SJCRH30 (cell line): ENCODE data around the gene TUFM. TPM values are rescaled to one million over a fixed set of nuclear protein-coding genes. Genes with fewer than 3 reads are reported as not detected.

ENCODE experiments used
- DNase-seq, 2 experiments: peaks; one replicate each; pipeline ENCODE4 v3.0.0-alpha.2; 2015 to 2020
- H3K27ac ChIP-seq: fragments of 250-450 bp; sonication (Bioruptor Pico); 2 replicates; pipeline ENCODE4 v1.5.1; 2020; ENCODE audit warnings: mild to moderate bottlenecking, moderate library complexity
- H3K27me3 ChIP-seq: fragments of 250-450 bp; sonication (Bioruptor Pico); 2 replicates; pipeline ENCODE4 v1.5.1; 2020; ENCODE audit warnings: mild to moderate bottlenecking, moderate library complexity
- H3K36me3 ChIP-seq: fragments of 250-450 bp; sonication (Bioruptor Pico); 2 replicates; pipeline ENCODE4 v1.5.1; 2020; ENCODE audit warnings: mild to moderate bottlenecking, moderate library complexity
- H3K4me1 ChIP-seq: fragments of 250-450 bp; sonication (Bioruptor Pico); 2 replicates; pipeline ENCODE4 v1.5.1; 2020; ENCODE audit warnings: mild to moderate bottlenecking, moderate library complexity
- H3K4me3 ChIP-seq: fragments of 250-450 bp; sonication (Bioruptor Pico); 2 replicates; pipeline ENCODE4 v1.5.1; 2020; ENCODE audit warnings: mild to moderate bottlenecking, moderate library complexity
- H3K9me3 ChIP-seq: fragments of 250-450 bp; sonication (Bioruptor Pico); replicated peaks from 2 replicates; pipeline ENCODE4 v1.5.1; 2020; ENCODE audit warnings: mild to moderate bottlenecking, moderate library complexity
- total RNA-seq: library from RNA; depleted of rRNA; stranded (reverse); fragments of >200 nt; shearing (Covaris generic); gene quantifications from 2 replicates; pipeline ENCODE4 v1.2.3, GENCODE V29; 2014

The TUFM gene
- total RNA-seq, 1 experiment from 2014 or later = 119 TPM

DNA sequence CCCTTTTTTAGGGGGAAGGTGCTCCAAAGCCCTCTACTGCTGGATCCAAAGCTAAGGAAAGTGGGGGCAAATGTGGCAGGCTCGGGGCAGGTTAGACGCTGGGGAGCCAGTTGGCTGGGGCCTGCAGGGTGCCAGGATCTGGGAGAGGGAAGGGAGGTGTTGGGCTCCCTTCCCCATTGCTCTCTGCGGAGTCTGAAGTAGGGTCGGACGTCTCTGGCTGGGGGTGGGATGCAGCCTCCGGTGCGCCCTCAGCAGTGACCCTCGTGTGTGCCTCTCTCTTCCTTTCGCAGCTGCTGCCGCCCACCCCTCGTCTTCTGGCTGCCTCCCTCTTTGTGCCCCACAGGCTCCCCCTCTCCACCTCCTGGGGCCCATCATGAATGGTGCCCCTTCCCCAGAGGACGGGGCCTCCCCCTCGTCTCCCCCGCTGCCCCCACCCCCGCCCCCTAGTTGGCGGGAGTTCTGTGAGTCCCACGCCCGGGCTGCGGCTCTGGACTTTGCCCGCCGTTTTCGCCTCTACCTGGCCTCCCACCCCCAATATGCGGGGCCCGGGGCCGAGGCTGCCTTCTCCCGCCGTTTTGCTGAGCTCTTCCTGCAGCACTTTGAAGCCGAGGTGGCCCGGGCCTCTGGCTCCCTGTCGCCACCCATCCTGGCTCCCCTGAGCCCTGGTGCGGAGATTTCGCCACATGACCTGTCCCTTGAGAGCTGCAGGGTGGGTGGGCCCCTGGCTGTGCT is 19.7 kb upstream of the TUFM start:
- H3K27ac ChIP-seq = no peak overlapping the region
- H3K27me3 ChIP-seq = no peaks in the 10 kb centered on the region
- no peak overlapping the region for H3K4me3 ChIP-seq
- 0 out of 2 replicates have a peak, but pooled peaks cover 2% of the 10 kb centered on the region for H3K4me1 ChIP-seq
- DNase-seq = no peak
- no peaks in the 10 kb centered on the region for H3K9me3 ChIP-seq
- peaks cover 21% of the 10 kb centered on the region for H3K36me3 ChIP-seq

DNA sequence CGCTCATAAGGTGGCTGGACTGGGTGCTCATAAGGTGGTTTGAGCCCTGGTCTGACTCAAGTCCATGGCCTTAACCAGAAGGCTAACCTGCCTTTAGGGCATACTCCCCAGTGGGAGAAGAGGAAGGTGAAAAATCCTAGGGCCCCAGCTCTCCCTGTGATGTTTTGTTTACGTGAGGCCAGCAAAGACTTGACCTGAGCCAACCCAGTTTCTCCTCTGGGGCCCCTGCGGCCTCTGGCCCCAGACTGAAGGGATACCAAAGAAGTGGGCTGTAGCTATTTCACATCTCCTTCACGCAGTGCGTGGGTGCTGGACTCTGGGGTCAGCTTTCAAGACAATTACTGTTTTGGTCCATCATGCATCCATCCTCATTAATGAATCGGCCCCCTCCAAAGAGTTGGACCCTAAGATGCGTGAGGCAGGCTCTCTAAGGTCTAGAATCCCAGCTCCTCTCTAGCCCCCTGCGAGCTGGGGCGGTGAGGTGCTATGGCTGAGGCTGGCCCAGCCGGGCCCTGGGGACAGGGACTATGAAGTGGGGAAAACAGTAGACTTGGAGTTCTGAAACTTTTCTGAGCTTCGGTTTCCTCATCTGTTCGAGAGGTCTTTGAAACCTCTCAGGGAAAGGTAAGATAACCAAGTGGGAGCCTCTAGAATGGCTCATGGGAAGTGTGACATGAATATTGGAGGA is 19.0 kb upstream of the TUFM start:
- 0 out of 2 replicates have a peak, but pooled peaks cover 2% of the 10 kb centered on the region for H3K4me1 ChIP-seq
- no peak overlapping the region for H3K27ac ChIP-seq
- H3K4me3 ChIP-seq = no peak overlapping the region; the same call in 1 of the 2 replicates
- H3K36me3 ChIP-seq = peaks cover 18% of the 10 kb centered on the region
- no peaks in the 10 kb centered on the region for H3K9me3 ChIP-seq
- no peaks in the 10 kb centered on the region for H3K27me3 ChIP-seq
- DNase-seq = no peak

DNA sequence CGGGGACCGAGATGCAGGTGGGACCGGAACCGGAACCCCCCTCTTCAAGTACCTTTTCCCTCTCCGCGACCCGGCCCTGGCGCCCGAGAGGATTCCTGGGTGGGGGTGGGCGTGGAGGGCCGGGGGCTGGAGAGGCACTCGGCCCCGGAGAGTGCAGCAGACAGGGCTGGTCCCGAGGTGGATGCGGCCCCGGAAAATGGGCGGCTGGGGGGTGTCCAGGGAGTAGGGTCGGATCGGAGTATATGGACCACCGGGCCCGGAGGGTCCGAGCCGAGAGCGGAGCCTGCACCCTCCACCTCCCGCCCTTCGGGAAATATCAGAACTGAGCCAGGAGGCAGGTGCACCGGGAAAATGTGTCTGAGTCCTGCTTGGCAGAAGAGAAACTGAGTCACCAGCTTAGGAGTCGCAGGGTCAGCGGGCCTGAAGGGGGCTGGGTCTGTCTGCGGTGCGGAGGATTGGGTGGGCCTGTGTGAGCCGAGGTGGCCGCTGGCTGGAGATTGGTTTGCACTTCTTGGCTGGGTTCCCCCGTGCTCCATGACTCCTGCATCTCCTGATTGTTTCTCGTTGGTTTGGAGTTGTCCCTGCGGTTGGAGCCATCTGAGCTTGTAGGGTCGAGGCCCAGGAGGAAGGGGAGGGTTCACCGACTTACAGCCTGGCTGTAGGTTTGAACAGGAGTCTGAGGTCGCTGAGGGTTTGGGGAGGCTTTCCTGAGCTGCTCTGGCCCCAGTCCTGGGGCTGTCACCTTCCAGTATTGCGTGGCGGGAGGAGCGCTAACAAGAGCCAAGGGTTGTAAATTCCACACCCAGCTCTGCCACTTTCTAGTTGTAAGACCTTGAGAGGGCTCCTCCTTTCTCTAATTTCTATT is 18.0 kb upstream of the TUFM start:
- H3K36me3 ChIP-seq = peaks cover 9% of the 10 kb centered on the region; the same call in 1 of the 2 replicates
- H3K4me1 ChIP-seq = 0 out of 2 replicates have a peak, but pooled peaks cover 2% of the 10 kb centered on the region
- peak in 1 of 2 experiments; percentile 20 for DNase-seq
- H3K27me3 ChIP-seq = no peaks in the 10 kb centered on the region
- H3K27ac ChIP-seq = peak overlapping the region; percentile 91
- peak overlapping the region; percentile 88 for H3K4me3 ChIP-seq
- no peaks in the 10 kb centered on the region for H3K9me3 ChIP-seq

DNA sequence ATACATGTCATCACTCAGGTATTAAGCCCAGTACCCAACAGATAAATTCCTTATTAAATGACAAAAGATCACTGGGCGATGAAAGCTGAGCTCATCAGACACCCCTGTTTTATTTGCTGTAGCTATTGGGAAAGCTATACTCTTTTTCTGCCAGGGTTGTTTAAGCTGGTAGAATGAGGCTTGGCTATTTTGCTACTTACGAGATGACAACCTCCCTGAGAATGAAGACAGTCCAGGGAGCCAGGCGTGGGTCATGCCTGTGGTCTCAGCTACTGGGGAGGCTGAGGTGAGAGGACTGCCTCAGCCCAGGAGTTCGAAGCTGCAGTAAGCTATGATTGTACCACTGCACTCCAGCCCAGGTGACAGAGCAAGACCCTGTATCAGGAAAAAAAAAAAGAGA is 13.2 kb upstream of the TUFM start:
- Histone ChIP-seq H3K27me3 (no peaks in the 10 kb centered on the region), H3K4me1 (no peaks in the 10 kb centered on the region), H3K4me3 (no peak overlapping the region), H3K9me3 (no peaks in the 10 kb centered on the region), H3K36me3 (no peaks in the 10 kb centered on the region), H3K27ac (no peak overlapping the region)
- DNase-seq = no peak

DNA sequence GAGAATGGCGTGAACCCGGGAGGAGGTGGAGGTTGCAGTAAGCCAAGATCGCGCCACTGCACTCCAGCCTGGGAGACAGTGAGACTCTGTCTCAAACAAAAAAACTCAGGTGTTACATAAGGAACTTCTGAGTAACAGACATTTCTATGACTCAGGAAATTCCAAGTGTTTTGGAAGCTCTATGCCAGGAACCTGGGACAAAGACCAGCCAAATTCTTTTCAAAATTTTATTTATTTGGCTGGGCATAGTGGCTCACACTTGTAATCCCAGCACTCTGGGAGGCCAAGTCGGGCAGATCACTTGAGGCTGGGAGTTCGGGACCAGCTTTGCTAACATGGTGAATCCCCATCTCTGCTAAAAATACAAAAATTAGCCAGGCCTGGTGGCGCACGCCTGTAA is 12.3 kb upstream of the TUFM start:
- Histone ChIP-seq H3K9me3 (no peaks in the 10 kb centered on the region), H3K4me1 (no peaks in the 10 kb centered on the region), H3K4me3 (no peak overlapping the region), H3K27ac (no peak overlapping the region), H3K27me3 (no peaks in the 10 kb centered on the region), H3K36me3 (no peaks in the 10 kb centered on the region)
- no peak for DNase-seq

DNA sequence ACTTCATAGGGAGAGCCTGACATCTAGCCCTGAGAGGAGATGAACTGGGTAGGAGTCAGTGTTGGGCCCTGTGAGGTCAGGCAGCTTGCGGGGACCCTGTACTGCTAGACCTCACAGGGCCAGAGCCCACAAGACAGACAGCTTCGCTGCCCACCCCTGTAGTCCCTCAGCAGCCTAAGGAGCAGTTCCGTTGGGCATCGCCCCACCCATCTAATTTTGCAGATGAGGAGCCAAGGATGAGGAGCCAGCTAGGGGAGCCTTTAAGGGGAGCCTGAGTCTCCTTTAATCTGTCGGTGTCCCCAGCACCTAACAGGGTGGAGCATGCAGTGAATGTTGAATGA is 755 bp upstream of the TUFM start:
- H3K9me3 ChIP-seq = no peaks in the 10 kb centered on the region
- H3K4me1 ChIP-seq = peaks cover 5% of the 10 kb centered on the region; the same call in 1 of the 2 replicates
- H3K27me3 ChIP-seq = no peaks in the 10 kb centered on the region
- H3K27ac ChIP-seq = peak overlapping the region; percentile 54
- no peak for DNase-seq
- peak overlapping the region; percentile 94 for H3K4me3 ChIP-seq
- H3K36me3 ChIP-seq = peaks cover 26% of the 10 kb centered on the region

DNA sequence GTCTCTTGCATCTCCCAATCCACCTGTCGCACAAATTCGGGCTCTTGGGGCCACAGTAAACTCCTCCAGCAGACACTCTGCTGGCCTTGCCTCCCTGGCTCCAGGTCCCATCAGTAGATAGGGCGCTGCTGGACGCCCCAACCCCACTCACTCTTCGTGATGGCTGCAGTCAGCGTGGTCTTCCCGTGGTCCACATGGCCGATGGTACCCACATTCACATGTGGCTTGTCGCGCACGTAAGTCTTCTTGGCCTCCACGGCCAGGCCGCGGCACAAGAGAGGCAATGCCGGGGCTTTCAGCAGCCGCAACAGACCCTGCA is 428 bp downstream of the TUFM start:
- DNase-seq = no peak
- H3K4me3 ChIP-seq = peak overlapping the region; percentile 94
- no peaks in the 10 kb centered on the region for H3K27me3 ChIP-seq
- peaks cover 5% of the 10 kb centered on the region; the same call in 1 of the 2 replicates for H3K4me1 ChIP-seq
- peak overlapping the region; percentile 54 for H3K27ac ChIP-seq
- H3K9me3 ChIP-seq = no peaks in the 10 kb centered on the region
- peaks cover 30% of the 10 kb centered on the region for H3K36me3 ChIP-seq

DNA sequence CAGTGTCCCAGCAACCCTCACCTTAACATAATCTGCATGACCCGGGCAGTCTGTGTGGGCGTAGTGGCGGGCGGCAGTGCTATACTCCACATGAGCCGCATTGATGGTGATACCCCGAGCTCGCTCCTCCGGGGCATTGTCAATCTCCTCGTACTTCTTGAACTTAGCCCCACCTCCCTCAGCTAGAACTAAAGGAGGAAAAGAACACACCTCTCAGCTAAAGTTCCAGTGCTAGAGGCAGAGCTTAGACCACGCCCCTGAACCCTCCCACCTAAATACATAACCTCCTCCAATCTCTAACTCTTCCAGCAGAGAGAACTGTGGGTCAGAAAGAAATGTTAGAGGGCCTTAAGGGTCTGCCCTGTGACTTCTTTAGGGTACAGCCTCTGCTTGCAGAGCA is 855 bp downstream of the TUFM start:
- H3K27ac ChIP-seq = no peak overlapping the region; the same call in 1 of the 2 replicates

DNA sequence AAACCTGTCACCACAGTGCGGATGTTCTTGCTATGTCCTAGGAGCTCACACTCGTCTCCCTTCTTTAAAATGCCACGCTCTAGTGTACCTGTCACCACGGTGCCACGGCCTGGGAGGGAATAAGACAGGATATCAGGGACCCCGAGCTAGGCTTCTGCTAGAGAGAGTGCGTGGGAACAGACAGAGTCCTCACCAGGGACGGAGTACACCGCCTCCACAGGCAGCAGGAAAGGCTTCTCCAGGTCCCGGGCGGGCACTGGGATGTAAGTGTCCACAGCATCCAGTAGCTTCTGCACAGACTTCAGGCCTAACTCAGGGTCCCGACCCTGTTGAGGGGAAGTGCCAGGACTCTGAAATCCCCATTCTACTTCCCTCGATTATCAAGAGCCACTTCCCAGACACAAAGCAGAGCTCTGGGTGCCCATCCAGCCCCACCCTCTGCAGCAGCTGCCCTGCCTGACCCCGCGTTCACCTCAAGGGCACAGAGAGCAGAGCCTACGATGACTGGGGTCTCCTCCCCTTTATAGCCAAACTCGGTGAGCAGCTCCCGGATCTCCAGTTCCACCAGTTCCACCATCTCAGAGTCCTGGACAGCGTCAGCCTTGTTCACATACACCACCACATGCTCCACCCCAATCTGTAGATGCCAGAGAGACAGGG is 1.8 kb downstream of the TUFM start:
- no peak overlapping the region for H3K4me3 ChIP-seq
- H3K36me3 ChIP-seq = peaks cover 30% of the 10 kb centered on the region
- peaks cover 5% of the 10 kb centered on the region; the same call in 1 of the 2 replicates for H3K4me1 ChIP-seq
- H3K27me3 ChIP-seq = no peaks in the 10 kb centered on the region
- DNase-seq = no peak
- H3K27ac ChIP-seq = no peak overlapping the region
- H3K9me3 ChIP-seq = no peaks in the 10 kb centered on the region

More for the DNA sequence above, 855 bp downstream of the TUFM start:
- Histone ChIP-seq H3K9me3 (no peaks in the 10 kb centered on the region), H3K27me3 (no peaks in the 10 kb centered on the region), H3K36me3 (peaks cover 30% of the 10 kb centered on the region), H3K4me1 (peaks cover 5% of the 10 kb centered on the region; the same call in 1 of the 2 replicates), H3K4me3 (peak overlapping the region; percentile 94)
- DNase-seq = peak in 1 of 2 experiments; percentile 38

DNA sequence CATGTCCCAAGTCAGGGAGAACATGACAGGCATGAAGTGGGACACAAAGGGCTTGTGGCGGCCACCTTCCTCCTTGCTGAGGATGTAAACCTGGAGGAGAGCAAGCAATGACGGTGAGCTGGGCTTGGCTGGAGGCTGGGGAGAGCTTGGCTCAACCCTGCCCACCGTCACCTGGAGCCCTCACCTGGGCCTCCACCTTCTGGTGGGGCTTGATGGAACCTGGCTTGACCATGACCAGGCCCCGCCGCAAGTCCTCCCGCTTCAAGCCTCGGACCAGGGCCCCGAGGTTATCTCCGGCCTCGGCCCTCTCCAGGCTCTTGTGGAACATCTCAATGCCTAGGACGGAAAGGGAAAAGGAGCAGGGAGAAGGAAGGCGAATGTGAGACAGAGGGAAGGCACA is 2.4 kb downstream of the TUFM start:
- Histone ChIP-seq H3K4me3 (no peak overlapping the region), H3K27me3 (no peaks in the 10 kb centered on the region), H3K27ac (no peak overlapping the region), H3K36me3 (peaks cover 30% of the 10 kb centered on the region), H3K9me3 (no peaks in the 10 kb centered on the region), H3K4me1 (peaks cover 5% of the 10 kb centered on the region; the same call in 1 of the 2 replicates)
- no peak for DNase-seq

DNA sequence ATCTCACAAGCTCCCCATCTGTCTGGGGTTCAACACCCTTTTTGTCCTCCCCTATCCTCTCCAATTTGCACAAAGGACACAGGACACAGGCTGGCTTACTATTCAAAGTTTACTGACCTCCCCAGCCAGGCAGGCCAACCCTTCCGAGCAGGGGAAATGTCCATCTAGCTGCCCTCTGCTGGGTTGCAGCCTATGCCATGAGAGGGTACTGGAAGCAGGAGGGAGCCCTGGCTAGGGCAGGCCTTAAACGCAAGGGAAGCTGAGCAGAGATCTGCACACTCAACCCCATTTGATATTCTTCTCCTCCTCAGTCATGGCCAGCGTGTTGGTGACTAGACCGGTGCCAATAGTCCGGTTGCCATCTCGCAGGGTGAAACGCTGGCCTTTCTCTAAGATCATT is 3.5 kb downstream of the TUFM start:
- no peak for DNase-seq
- no peak overlapping the region for H3K4me3 ChIP-seq
- H3K4me1 ChIP-seq = peaks cover 5% of the 10 kb centered on the region; the same call in 1 of the 2 replicates
- no peak overlapping the region for H3K27ac ChIP-seq
- peaks cover 36% of the 10 kb centered on the region for H3K36me3 ChIP-seq
- no peaks in the 10 kb centered on the region for H3K27me3 ChIP-seq
- H3K9me3 ChIP-seq = no peaks in the 10 kb centered on the region

DNA sequence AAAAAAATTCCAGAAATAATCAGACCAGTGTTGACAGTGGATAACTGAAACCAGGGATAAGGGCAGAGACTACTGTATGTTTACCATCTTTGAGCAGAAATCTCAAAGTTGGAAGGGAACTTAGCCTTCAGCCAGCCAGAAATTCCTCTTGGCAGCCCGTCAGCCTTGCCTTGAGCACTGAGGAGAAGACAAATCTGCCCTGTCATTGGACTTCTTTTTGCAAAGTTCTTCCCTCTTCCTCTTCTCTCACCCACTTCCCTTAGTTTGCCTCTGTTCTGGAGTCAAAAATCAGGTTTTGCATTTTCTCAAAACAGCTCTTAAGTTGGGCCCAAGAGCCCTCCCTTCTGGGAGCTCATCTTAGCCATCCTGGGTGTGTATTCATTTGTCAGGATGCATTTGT is 6.2 kb downstream of the TUFM start:
- Histone ChIP-seq H3K27me3 (no peaks in the 10 kb centered on the region), H3K4me3 (no peak overlapping the region), H3K27ac (no peak overlapping the region), H3K4me1 (peaks cover 2% of the 10 kb centered on the region; the same call in 1 of the 2 replicates), H3K9me3 (no peaks in the 10 kb centered on the region), H3K36me3 (peaks cover 56% of the 10 kb centered on the region)
- DNase-seq = no peak

DNA sequence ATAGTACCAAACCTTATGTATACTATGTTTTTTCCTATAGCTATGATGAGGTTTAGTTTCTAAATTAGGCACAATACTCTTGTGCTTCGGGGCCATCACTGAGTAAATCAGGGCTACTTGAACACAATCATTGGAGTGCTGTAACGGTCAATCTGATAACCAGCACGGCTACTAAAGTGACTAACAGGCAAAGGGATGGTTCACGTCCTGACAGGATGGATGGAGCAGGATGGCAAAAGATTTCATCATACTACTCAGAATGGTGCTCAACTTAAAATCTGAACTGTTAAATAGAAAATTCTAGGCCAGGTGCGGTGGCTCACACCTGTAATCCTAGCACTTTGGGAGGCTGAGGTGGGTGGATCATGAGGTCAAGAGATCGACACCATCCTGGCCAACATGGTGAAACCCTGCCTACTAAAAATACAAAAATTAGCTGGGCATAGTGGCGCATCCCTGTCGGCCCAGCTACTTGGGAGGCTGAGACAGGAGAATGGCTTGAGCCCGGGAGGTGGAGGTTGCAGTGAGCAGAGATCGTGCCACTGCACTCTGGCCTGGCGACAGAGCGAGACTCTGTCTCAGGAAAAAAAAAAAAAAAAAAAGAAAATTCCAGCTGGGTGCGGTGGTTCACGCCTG is 7.0 kb downstream of the TUFM start:
- no peak for DNase-seq

DNA sequence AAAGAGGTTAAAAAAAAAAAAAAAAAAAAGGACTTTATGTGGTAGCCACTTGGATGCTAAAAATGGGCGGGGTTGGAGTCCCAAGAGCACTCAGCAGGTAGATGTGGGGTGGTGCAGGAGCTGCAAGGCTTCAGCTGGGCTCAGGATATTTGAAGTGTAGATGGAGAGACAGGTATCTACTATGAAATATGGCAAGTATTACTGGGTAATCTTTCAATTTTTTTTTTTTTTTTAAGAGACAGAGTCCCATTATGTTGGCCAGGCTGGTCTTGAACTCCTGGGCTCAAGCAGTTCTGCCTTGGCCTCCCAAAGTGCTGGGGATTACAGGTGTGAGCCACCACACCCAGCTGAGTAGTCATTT is 7.6 kb downstream of the TUFM start:
- H3K9me3 ChIP-seq = no peaks in the 10 kb centered on the region
- H3K27ac ChIP-seq = no peak overlapping the region
- no peaks in the 10 kb centered on the region for H3K27me3 ChIP-seq
- no peaks in the 10 kb centered on the region for H3K4me1 ChIP-seq
- H3K4me3 ChIP-seq = no peak overlapping the region
- H3K36me3 ChIP-seq = peaks cover 56% of the 10 kb centered on the region
- DNase-seq = no peak

More for the DNA sequence above, 7.0 kb downstream of the TUFM start:
- H3K27me3 ChIP-seq = no peaks in the 10 kb centered on the region
- no peaks in the 10 kb centered on the region for H3K4me1 ChIP-seq
- H3K9me3 ChIP-seq = no peaks in the 10 kb centered on the region
- no peak overlapping the region for H3K4me3 ChIP-seq
- no peak overlapping the region for H3K27ac ChIP-seq
- H3K36me3 ChIP-seq = peaks cover 56% of the 10 kb centered on the region
